Measurements from ENCODE around the gene TFRC. TPM values are rescaled to one million over a fixed set of nuclear protein-coding genes. Genes with fewer than 3 reads are reported as not detected.
"Not testable (repeated sequence)": the region's sequence is repeated elsewhere in the genome, so short reads cannot be mapped to it uniquely, and the experiment has no call there.

Gene TFRC
- total RNA-seq, 1 donor from 2014 or later = 106 TPM

DNA sequence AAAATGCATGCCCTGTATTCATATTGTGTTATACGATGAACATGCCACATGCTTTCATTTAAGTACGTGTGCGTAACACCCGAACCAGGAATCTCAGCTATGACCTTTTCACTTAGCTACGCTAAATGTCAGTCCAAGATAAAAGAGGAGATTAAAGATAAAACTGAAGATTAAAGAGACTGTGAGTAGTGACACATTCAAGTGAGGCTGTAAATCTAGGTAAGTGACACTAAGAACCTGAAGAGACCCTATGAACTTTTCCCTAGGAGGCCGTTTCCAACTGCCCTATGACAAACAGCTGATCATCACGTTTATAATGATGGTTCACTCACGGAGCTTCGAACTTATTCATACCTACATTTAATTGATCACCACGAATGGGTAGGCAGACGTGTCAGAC lies 32.2 kb downstream of the TFRC start:
- DNase-seq (ENCODE audit: low read depth) = no peak

DNA sequence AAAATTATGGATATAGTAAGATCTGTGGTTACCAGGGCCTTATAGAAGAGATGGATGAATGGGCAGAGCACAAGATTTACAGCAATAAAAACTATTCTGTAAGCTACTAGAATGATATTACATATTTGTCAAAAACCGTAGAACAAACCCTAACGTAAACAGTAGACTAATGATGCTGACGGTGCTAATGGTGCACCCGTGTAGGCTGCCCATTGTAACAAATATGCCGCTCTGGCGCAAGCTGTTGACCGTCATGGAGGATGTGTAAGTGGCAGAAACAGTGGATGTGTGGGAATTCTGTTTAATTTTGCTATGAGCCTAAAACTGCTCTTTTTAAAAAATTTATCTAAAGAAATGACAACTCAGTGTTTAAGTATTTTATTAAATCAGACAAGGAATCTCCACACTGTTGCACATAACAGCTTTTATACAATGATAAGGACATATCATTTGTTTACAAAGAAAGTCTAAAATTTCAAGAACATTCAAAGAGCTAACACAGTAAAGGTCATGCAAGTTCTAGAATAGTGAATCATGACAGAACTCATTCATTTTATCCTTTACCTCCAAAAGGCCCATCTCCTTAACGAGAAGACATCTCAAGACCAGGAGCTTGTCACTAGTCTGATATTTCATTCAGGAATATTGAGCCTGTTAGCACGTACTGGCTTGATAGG lies 32.8 kb downstream of the TFRC start:
- DNase-seq (ENCODE audit: low read depth) = no peak

DNA sequence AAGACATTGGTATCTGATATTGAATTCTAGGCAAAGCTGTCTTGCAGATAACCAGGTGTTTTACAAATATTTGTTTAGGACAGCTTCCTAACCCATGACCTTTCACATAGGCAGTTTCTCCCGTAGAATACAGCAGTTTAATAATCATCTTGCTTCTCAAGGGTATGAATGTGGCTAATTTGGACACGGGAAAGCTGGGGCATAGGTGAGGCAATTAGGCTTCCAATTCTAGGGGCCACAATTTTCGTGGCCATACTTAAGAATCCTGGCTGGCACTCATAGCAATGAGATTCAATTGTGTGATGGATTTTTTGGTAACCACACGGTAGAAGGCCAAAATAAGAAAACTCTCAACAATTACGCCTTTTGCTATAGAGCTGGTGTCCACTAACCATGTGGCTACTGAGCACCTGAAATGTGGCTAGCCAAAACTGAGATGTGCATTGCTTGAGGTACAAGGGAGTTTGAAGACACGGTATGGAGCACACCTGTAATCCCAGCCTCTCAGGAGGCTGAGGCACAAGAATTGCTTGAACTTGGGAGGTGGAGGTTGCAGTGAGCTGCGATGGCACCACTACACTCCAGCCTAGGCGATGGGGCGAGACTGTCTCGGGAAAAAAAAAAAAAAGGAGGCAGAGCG lies 34.4 kb downstream of the TFRC start:
- DNase-seq (ENCODE audit: low read depth) = no peak

DNA sequence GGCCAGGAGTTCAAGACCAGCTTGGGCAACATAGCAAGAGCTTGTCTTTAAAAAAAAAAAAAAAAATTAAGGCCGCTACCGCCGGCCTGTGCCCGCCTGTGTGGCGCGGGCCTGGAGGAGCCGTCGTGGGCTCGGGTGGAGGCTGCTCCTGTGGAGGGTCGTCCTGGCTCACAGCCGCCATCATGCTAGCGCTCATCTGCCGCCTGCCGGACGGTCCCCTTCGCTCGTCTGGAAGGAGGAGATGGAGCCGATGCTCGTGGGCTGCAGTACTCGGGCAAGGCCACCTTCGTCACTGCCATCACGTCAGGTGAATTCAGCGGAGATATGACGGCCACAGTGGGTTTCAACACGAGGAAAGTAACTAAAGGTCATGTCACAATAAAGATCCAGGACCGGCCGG lies 37.4 kb downstream of the TFRC start:
- no peak for DNase-seq (ENCODE audit: low read depth)

DNA sequence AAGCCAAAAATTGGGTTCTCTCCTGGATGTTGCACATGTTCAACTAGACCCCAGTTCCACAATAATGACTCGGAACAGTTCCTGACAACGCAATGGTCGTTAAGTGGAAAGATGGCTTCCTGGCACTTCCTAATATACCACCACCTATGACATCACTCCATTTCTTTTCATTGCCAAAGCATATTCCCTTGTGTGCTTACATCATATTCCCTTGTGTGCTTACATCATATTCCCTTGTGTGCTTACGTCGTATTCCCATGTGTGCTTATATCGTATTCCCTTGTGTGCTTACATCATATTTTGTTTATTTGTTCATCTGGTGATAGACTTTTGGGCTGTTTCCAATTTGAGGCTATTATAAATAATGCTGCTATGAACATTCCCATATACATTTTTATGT lies 39.2 kb downstream of the TFRC start:
- DNase-seq (ENCODE audit: low read depth) = no peak

DNA sequence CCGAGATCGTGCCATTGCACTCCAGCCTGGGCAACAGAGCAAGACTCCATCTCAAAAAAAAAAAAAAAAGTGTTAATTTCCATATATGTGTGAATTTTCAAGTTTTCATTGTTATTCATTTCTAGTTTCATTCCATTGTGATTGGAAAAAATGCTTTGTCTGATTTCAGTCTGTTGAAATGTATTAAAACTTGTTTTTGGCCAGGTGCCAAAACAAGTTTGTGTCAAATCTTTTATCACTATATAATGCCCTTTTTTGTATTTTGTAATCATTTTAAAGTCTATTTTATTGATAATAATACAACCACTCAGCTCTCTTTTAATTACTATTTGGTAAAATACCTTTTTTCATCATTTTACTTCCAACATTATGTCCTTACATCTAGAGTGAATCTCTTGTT lies 42.5 kb downstream of the TFRC start:
- no peak for DNase-seq (ENCODE audit: low read depth)

DNA sequence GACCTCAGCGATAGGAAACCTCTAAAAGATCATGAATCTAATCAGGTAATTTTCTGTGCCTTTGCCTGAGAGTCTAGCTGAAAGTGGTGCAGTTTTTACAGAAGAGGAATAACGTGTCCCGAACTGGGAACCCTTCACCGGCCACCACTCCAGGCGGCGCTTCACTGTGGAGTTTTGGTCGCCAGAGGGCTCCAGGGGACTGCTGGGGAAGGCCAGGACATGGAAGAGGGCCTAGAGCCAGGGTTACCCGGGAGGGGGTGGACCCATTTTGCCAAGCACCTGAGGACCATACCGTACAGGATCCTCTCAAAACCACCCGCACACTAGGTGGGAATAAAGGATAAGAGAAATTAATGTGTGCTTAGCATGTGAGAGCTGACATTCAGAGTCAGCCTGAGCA lies 55.8 kb downstream of the TFRC start:
- DNase-seq (ENCODE audit: low read depth) = peak; percentile 37

DNA sequence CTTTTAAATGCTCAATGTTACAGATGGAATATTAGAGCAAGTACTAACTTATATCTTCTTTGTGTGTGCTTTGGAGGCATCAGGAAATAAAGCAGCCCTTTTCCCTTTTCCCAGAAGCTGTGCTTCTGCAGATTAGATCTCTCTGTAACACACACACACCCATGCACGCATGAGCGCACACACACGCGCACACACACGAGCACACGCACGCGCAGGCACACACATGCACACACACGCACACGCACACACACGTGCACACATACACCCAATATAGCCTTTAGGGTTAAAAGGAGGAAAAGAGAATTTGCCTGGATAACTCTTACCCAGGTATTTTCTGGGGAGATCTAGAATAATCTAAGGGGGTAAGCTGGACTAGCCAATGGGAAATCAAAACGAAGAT lies 56.9 kb downstream of the TFRC start:
- no peak for DNase-seq (ENCODE audit: low read depth)

DNA sequence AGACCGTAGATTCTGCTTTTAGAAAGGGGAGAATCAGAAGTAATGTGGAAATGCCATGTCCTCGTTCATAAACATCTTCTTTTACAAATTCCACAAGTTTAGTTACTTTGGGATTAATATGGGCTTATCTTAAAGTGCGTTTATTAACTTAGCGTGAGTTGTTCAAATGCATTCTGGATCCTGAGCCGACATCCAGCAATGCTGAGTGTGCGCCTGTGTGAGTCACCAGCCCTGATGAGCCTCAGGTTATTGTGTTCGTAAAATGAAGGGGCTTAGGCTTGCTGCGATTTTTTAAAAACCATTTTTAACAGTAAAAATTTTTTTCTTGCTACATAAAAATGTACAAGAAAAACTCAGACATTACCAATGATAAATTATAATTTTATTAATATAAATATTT lies 57.9 kb downstream of the TFRC start:
- DNase-seq (ENCODE audit: low read depth) = no peak

DNA sequence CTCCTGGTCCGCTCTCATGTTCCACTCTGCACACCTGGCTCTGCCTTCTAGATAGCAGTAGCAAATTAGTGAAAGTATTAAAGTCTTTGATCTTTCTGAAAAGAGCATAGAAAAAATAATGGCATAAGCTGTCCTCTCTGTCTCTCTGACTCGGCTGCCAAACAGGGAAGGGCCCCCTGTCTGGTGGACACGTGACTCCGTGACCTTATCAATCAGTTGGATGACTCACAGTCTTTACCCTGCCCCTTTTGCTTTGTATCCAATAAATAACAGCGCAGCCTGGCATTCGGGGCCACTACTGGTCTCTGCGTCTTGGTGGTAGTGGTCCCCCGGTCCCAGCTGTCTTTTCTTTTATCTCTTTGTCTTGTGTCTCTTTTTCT lies 59.4 kb downstream of the TFRC start:
- DNase-seq (ENCODE audit: low read depth) = not testable (repeated sequence)

DNA sequence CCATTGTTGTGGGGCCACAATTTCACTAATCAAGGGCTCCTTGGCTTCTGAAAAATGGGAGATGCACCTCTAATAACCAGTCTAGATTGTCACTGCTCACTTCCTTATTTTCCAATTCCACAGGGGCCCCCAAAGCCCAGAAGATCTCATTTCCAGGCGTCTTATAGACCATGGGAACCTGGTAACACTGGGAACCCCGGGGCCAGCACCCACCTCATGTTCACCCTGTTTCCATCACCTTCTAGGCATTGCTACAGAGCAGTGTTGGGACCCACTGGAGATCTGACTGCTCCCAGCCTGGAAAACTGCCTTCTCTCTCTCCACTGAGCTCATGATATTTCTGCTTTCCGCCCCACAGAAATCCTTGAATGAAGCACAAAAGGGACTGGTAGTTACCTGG lies 61.5 kb downstream of the TFRC start:
- no peak for DNase-seq (ENCODE audit: low read depth)

DNA sequence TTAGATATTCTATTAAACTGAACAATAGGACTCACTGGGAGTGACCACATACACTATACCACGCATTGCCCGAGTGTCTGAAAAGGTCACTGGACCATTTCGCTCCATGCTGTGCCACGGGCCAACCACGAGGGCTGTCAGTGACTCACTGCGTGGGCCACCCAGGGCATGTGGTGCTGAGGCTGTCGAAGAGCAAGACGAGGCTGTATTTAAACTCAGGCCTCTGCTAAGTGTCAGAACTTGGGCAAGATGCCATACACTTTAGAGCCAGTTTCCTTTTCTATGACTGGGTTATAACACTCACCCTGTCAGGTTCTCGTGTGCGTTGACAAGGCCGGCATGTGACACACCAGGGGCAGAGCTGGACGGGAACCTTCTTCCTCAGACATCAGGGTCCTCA lies 62.3 kb downstream of the TFRC start:
- peak; percentile 45 for DNase-seq (ENCODE audit: low read depth)

DNA sequence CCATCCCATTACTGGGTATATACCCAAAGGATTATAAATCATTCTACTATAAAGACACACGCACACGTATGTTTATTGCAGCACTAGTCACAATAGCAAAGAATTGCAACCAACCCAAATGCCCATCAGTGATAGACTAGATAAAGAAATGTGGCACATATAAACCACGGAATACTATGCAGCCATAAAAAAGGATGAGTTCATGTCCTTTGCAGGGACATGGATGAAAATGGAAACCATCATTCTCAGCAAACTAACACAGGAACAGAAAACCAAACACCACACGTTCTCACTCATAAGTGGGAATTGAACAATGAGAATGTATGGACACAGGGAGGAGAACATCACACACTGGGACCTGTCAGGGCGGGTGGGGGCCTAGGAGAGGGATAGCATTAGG lies 63.7 kb downstream of the TFRC start:
- DNase-seq (ENCODE audit: low read depth) = not testable (repeated sequence)

DNA sequence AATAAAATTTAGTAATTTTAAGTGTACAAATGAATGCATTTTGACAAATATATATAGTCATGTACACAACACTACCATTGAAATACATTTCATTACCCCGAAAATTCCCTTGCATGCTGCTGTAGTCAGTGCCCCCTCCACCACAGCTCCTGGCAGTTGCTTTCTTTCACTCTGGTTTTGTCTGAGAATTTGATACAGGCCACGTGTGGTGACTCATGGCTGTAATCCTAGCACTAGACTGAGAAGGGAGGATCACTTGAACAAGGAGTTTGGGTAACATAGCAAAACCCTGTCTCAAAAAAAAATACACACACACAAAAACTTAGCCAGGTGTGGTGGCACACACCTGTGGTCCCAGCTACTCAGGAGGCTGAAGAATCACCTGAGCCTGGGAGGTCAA lies 65.4 kb downstream of the TFRC start:
- peak; percentile 90 for DNase-seq (ENCODE audit: low read depth)

DNA sequence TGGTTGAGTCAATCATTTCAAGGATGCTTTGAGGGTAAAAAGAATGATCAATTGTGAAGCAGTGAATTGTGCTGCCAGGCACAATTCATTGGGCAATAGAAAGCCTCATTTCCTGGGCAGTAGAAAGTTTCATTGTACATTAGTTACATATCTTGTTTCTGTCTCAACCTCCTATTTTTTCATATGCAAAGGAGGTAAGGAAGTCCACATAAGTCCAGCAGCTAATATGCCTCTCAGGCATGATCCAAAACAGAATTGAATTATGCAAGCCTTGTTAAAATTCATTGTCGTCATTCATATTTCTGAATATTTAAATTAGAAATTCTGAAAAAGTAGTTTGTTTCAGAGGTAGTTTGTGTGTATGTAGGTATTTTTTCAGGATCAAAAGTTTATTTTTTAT lies 65.8 kb downstream of the TFRC start:
- DNase-seq (ENCODE audit: low read depth) = no peak

DNA sequence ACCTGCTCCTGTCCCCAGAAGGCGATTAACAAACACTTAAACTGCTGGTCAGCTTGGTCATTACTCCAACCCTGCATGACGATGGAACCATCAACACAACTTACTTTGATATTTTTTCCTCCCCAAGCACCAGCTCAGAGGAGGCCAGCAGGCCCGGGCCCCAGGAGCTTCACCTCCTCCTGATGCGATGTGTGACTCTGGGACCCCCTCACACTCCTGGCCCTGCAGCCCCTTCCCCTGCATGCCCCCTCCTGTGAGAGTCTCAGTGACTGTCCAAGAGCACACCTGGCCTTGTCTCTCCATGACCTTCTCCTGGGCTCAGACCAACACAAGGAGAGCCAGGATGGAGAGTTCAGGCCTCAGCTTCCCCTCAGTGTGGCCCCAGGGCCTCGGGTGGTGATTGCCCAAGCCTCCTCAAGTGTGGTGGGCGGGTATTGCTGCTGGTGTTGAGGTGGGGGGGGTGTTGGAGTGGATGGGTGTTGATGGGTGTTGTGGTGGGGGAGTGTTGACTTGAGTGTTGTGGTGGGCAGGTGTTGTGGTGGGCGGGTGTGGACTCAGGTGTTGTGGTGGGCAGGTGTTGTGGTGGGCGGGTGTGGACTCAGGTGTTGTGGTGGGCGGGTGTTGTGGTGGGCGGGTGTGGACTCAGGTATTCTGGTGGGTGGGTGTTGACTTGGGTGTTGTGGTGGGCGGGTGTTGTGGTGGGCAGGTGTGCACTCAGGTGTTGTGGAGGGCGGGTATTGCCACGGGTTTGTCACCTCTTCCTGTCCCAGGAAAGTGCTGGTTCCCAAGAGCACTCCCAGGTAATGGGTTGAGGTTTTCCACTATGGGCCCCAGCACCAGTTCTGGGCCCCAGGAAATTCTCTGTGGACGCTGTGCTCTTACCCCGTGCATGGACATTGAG lies 68.1 kb downstream of the TFRC start:
- DNase-seq (ENCODE audit: low read depth) = no peak

DNA sequence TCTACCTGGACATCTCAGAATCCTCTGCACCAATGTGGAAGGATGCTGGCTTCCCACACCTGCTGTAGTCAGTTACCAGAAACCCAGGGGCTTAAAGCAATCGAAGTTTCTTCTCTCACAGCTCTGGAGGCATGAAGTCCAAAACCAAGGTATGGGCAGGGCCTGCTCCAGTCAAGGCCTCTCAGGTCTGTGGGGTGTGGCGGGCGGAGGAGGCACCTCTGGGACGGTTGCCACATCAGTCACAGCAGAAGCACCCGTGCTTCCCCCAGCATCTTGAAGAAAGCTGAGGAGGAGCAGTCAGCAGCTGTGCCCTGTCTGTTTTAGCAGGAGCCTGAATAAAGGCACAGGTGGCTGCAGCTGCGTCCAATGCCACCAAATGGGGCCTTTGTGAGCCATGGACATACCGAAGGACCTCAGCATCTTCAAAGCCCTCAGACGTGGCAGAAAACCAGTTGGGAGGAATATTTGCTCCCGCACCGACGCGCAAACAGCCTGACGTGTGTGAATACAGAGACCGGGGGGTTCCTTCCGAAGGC lies 68.9 kb downstream of the TFRC start:
- DNase-seq (ENCODE audit: low read depth) = peak; percentile 74

DNA sequence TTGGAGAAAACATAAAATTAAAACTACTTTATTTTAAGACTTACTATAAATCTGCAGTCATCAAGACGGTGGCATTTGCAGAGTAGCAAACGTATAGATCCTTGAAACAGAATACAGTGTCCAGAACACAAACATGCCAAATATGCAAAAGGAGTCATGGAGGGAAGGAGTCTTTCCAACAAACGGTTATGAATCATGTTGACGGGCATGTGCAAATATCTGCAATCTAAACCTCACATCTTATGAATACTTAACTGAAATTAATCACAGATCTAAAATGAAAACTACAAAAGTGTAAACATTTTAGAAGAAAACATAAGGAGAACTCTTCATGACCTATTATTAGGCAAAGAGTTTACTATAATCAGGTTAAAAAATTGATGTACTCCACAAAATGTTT lies 69.4 kb downstream of the TFRC start:
- DNase-seq (ENCODE audit: low read depth) = no peak

DNA sequence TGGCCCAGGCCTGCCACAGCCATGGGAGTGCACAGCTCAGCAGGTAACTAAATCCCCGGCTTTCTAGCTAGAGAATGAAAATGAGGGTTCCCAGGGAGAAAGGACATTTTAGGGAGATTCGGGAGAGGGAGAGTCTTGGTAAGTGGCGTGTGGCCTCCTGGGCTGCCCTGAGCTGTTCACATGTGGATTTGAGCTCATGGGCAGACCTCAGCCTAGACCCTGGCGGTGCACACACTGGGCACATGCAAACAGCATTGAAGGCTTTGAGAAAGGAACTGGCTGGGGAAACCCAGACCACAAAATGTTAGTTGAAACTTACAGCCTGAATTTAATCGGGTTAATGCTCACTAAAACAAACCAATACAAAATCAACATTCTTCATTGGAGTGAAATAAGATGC lies 72.4 kb downstream of the TFRC start:
- DNase-seq (ENCODE audit: low read depth) = no peak

DNA sequence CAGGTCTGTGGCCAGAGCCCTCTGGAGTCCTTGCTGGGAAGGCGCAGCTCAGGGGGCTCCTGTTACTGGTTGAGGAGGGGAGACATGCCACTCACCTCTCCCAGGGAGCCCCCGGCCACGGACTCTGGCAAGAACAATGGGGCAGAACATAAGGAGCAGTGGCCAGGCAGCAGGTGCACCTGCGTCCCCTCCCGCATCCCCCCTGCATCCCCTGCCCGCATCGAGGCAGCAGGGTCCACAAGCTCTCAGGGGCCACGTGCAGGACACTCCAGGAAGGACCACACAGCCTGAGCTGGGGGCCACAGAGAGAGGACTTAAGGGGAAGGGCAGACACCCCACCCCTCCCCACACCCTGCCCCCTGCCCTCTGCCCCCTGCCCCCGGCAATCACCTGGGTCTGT lies 73.0 kb downstream of the TFRC start:
- no peak for DNase-seq (ENCODE audit: low read depth)

DNA sequence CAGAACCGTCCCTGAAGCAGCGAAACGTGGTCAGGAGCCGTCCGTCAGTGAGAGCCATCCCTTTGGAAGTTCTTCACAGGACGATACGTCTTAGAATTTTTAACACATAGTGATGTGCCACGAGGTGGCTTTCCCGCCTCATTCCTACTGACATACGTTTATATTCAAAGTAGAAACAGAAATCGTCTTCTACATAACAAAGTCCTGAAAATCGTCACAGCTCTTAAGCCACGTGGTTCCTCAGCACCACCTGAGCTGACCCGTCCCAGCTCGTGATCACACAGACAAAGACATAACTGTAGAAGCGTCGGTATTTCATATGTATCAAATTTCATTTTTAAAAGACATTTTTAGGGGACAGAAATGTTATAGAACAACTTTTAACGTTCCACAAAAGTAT lies 73.5 kb downstream of the TFRC start:
- DNase-seq (ENCODE audit: low read depth) = no peak

DNA sequence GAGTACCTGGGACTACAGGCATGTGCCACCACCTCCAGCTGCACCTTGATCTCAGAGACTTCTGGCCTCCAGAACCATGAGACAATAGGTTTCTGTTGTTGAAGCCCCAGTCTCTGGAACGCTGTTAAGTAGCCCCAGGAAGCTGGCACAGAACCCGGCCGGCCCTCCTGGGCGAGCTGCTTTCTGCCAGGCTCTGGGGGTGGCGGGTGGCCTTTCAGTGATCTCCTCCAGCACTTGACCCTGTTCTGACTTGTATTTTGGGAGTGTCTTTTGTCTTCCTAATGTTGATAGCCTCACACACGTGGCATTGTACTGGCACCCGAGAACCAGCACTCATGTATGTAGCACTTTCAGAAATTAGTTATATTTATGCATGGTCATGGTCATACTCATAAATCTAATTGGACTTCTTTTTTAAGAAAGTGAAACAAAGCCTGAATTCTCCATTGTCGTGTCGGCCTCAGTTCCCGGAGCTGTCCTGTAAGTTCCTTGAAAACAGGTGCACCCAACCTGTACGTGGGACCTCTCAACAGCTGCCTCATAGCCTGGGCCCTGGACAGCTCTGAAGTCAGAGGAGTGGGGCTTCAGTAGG lies 74.0 kb downstream of the TFRC start:
- DNase-seq (ENCODE audit: low read depth) = no peak
